GM18951 (cell line): ENCODE measurements around the gene KIAA1586.
A peak's percentile ranks its signal among the peaks of the same experiment; 100 is the strongest.
"Not testable (repeated sequence)": the region's sequence is repeated elsewhere in the genome, so short reads cannot be mapped to it uniquely, and the experiment has no call there.

Experiments used
- POLR2A ChIP-seq: IDR thresholded peaks from 4 replicates; pipeline ENCODE4 v1.6.1; 2011; ENCODE audit warnings: mild to moderate bottlenecking; ENCODE audit not compliant: insufficient read length, insufficient read depth; ENCODE audit errors: extremely low read depth
- in situ Hi-C: fragments of 300-500 bp; cut with MboI; formaldehyde crosslinking; loops from one replicate; pipeline ENCODE4 v1.12.0; 2022; ENCODE audit warnings: low sequenced_read_pairs, mixed read lengths, inconsistent platforms; ENCODE audit not compliant: unreplicated experiment

The KIAA1586 gene

GRCh38 chr6:57046332-57047256, at the start of gene KIAA1586:
Gene KIAA1586, plus strand, starts transcription at chr6:57046693. Its CDS starts 63 bp downstream, at chr6:57046756.
- in situ Hi-C loops, result loop anchor here (25.0 kb wide), 1 partner anchor 266 kb away; the partner anchor contains the start of gene PRIM2
- TF ChIP-seq POLR2A, result peak; percentile 61

- TF ChIP-seq POLR2A, result no peak
- in situ Hi-C loops, result no loop called here
Observed at GRCh38 chr6:56999049-56999448, 47.4 kb upstream of the KIAA1586 start.

GRCh38 chr6:56999748-57000147, 46.7 kb upstream of the KIAA1586 start:
- in situ Hi-C loops, result not testable (repeated sequence)

- in situ Hi-C loops, result no loop called here
- TF ChIP-seq POLR2A, result no peak
Observed at GRCh38 chr6:57002197-57002596, 44.3 kb upstream of the KIAA1586 start.

- no peak for TF ChIP-seq POLR2A
- in situ Hi-C loops, result no loop called here
Observed at GRCh38 chr6:57004292-57004691, 42.2 kb upstream of the KIAA1586 start.

GRCh38 chr6:57006101-57006500, 40.4 kb upstream of the KIAA1586 start:
- in situ Hi-C loops, result no loop called here
- TF ChIP-seq POLR2A, result no peak

GRCh38 chr6:57008069-57008468, 38.4 kb upstream of the KIAA1586 start:
- in situ Hi-C loops, result not testable (repeated sequence)

GRCh38 chr6:57013521-57013926, 33.0 kb upstream of the KIAA1586 start:
- in situ Hi-C loops, result no loop called here
- TF ChIP-seq POLR2A, result no peak

- TF ChIP-seq POLR2A, result no peak
- in situ Hi-C loops, result no loop called here
Observed at GRCh38 chr6:57017069-57017468, 29.4 kb upstream of the KIAA1586 start.

GRCh38 chr6:57017841-57018240, 28.7 kb upstream of the KIAA1586 start:
- TF ChIP-seq POLR2A, result no peak
- in situ Hi-C loops, result no loop called here

GRCh38 chr6:57019434-57019833, 27.1 kb upstream of the KIAA1586 start:
- in situ Hi-C loops, result no loop called here
- no peak for TF ChIP-seq POLR2A

GRCh38 chr6:57021086-57021720, 25.3 kb upstream of the KIAA1586 start:
- in situ Hi-C loops, result no loop called here

GRCh38 chr6:57024321-57024720, 22.2 kb upstream of the KIAA1586 start:
- no peak for TF ChIP-seq POLR2A

More at GRCh38 chr6:57021086-57021720, 25.3 kb upstream of the KIAA1586 start:
- TF ChIP-seq POLR2A, result no peak

GRCh38 chr6:57024775-57025174, 21.7 kb upstream of the KIAA1586 start:
- in situ Hi-C loops, result loop anchor here (25.0 kb wide), 1 partner anchor 288 kb away; the partner anchor contains the start of gene PRIM2
- no peak for TF ChIP-seq POLR2A

More at GRCh38 chr6:57024321-57024720, 22.2 kb upstream of the KIAA1586 start:
- in situ Hi-C loops, result no loop called here
